Smooth muscle cell (in vitro differentiated cells): ENCODE measurements around the gene ZMIZ1. TPM values are rescaled to one million over a fixed set of nuclear protein-coding genes. Genes with fewer than 3 reads are reported as not detected.

Experiments
- DNase-seq: peaks from one replicate; lab custom pipeline; 2025; ENCODE audit not compliant: unreplicated experiment; lab: John Stamatoyannopoulos, UW
- H2AFZ ChIP-seq: fragments of 200-600 bp; sonication (generic); 2 replicates; pipeline ENCODE4 v1.6.0; 2016; ENCODE audit warnings: antibody characterized with exemption, low read depth, mild to moderate bottlenecking
- H3F3A ChIP-seq: fragments of 200-600 bp; sonication (generic); 2 replicates; pipeline ENCODE4 v1.6.0; 2017; ENCODE audit warnings: antibody characterized with exemption, low read depth
- H3K27ac ChIP-seq: fragments of 200-600 bp; sonication (generic); 2 replicates; pipeline ENCODE4 v1.5.1; 2016; ENCODE audit warnings: low read depth, mild to moderate bottlenecking
- H3K27me3 ChIP-seq: fragments of 200-600 bp; sonication (generic); 2 replicates; pipeline ENCODE4 v1.6.1; 2016; ENCODE audit warnings: low read depth, mild to moderate bottlenecking
- H3K36me3 ChIP-seq: fragments of 200-600 bp; sonication (generic); 2 replicates; pipeline ENCODE4 v1.5.1; 2016; ENCODE audit warnings: low read depth
- H3K4me1 ChIP-seq: fragments of 200-600 bp; sonication (generic); 2 replicates; pipeline ENCODE4 v1.5.1; 2016; ENCODE audit warnings: low read depth
- H3K4me2 ChIP-seq: fragments of 200-600 bp; sonication (generic); 2 replicates; pipeline ENCODE4 v1.6.0; 2016; ENCODE audit warnings: mild to moderate bottlenecking
- H3K4me3 ChIP-seq: fragments of 200-600 bp; sonication (generic); 2 replicates; pipeline ENCODE4 v1.5.1; 2016; ENCODE audit warnings: mild to moderate bottlenecking
- H3K79me2 ChIP-seq: fragments of 200-600 bp; sonication (generic); 2 replicates; pipeline ENCODE4 v1.6.0; 2016; ENCODE audit warnings: low read depth, mild to moderate bottlenecking
- H3K9ac ChIP-seq: fragments of 200-600 bp; sonication (generic); 2 replicates; pipeline ENCODE4 v1.6.0; 2016; ENCODE audit warnings: low read depth
- H3K9me3 ChIP-seq: fragments of 200-600 bp; sonication (generic); replicated peaks from 2 replicates; pipeline ENCODE4 v1.5.1; 2016; ENCODE audit warnings: low read depth
- H4K20me1 ChIP-seq: fragments of 200-600 bp; sonication (generic); 2 replicates; pipeline ENCODE4 v1.6.0; 2016; ENCODE audit warnings: low read depth
- CTCF ChIP-seq: fragments of 200-600 bp; sonication (generic); IDR thresholded peaks from 2 replicates; pipeline ENCODE4 v1.5.1; 2017; ENCODE audit warnings: borderline replicate concordance, mild to moderate bottlenecking, antibody characterized with exemption; ENCODE audit not compliant: insufficient read depth, poor library complexity, severe bottlenecking
- WGBS: methylation state at CpG from one replicate; pipeline ENCODE4 v1.1.7; 2016; ENCODE audit warnings: low lambda C conversion rate; 5-methylcytosine and 5-hydroxymethylcytosine counted together
- polyA plus RNA-seq: library from polyadenylated mRNA; unstranded; fragments of >200 nt; fragmentation: Nextera tagmentation; extraction: Ambion mirVana; gene quantifications from 2 replicates; pipeline ENCODE4 v1.2.1, GENCODE V29; 2016
- total RNA-seq: library from RNA; depleted of rRNA; stranded (reverse); fragments of >200 nt; gene quantifications from 2 replicates; pipeline ENCODE4 v1.2.3, GENCODE V29; 2014

ZMIZ1 gene
- total and polyA plus RNA-seq, 2 experiments from 2014 or later = 24.2 to 31.3 TPM

GRCh38 chr10:79054203-79055099 is 14.3 kb upstream of the ZMIZ1 start:
- Histone ChIP-seq H3K4me3 (no peak overlapping the region), H3K4me1 (peaks cover 14% of the 10 kb centered on the region), H3K9me3 (no peaks in the 10 kb centered on the region), H3K36me3 (no peaks in the 10 kb centered on the region), H3F3A (no peaks in the 10 kb centered on the region), H2AFZ (no peak overlapping the region), H3K4me2 (no peak overlapping the region), H3K27me3 (no peaks in the 10 kb centered on the region), H4K20me1 (no peaks in the 10 kb centered on the region), H3K27ac (no peak overlapping the region), H3K9ac (no peak overlapping the region), H3K79me2 (no peaks in the 10 kb centered on the region)
- no peak for DNase-seq
- no peak for TF ChIP-seq CTCF
- WGBS = 94% methylated on average over 13 of the region's 13 CpGs

- H3K4me3 ChIP-seq = no peak overlapping the region
- no peaks in the 10 kb centered on the region for H3K9me3 ChIP-seq
- no peaks in the 10 kb centered on the region for H3F3A ChIP-seq
- no peak overlapping the region for H3K4me2 ChIP-seq
- peaks cover 14% of the 10 kb centered on the region for H3K4me1 ChIP-seq
- no peaks in the 10 kb centered on the region for H3K36me3 ChIP-seq
- H3K27ac ChIP-seq = no peak overlapping the region
- WGBS = 85% methylated on average over 10 of the region's 10 CpGs
- no peak overlapping the region for H2AFZ ChIP-seq
- no peaks in the 10 kb centered on the region for H4K20me1 ChIP-seq
- H3K79me2 ChIP-seq = no peaks in the 10 kb centered on the region
- no peak for DNase-seq
- H3K9ac ChIP-seq = no peak overlapping the region
- H3K27me3 ChIP-seq = no peaks in the 10 kb centered on the region
- TF ChIP-seq CTCF = no peak
Measured at GRCh38 chr10:79055100-79055782, 13.5 kb upstream of the ZMIZ1 start.

- no peaks in the 10 kb centered on the region for H4K20me1 ChIP-seq
- WGBS = 93% methylated on average over 4 of the region's 4 CpGs
- H3K4me3 ChIP-seq = no peak overlapping the region
- no peaks in the 10 kb centered on the region for H3K27me3 ChIP-seq
- no peak for DNase-seq
- H3K79me2 ChIP-seq = no peaks in the 10 kb centered on the region
- H2AFZ ChIP-seq = no peak overlapping the region
- H3K9me3 ChIP-seq = no peaks in the 10 kb centered on the region
- no peak overlapping the region for H3K27ac ChIP-seq
- H3K36me3 ChIP-seq = no peaks in the 10 kb centered on the region
- H3K4me1 ChIP-seq = peaks cover 9% of the 10 kb centered on the region
- H3F3A ChIP-seq = no peaks in the 10 kb centered on the region
- no peak for TF ChIP-seq CTCF
- H3K4me2 ChIP-seq = no peak overlapping the region
- no peak overlapping the region for H3K9ac ChIP-seq
Measured at GRCh38 chr10:79055892-79056291, 12.9 kb upstream of the ZMIZ1 start.
